ENCODE results near the gene HRH1.
"Not testable (repeated sequence)": the region's sequence is repeated elsewhere in the genome, so short reads cannot be mapped to it uniquely, and the experiment has no call there.

The HRH1 gene

GRCh38 chr3:11244121-11244677 is 89.9 kb downstream of the HRH1 start:
- no peak for DNase-seq (ENCODE audit: low read depth in 2 of 2)

DNA sequence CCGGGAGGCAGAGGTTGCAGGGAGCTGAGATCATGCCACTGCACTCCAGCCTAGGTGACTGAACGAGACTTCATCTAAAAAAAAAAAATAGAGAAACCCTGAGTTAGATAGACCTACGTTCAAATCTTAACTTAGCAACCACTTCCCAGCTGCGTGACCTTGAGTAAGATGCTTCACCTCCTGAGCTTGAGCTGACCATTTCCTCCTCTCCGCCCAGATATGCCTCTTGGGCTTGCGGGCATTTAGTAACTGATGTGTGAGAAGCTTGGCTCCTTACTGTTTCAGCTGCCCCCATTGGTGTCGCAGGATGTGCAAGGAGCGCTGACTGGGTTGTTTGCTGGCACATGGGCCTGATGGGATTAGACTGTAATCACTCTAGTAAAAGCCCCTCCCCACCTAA is 91.0 kb downstream of the HRH1 start:
- no peak for DNase-seq (ENCODE audit: low read depth in 2 of 2)

- no peak for DNase-seq (ENCODE audit: low read depth in 2 of 2)
Observed at GRCh38 chr3:11245827-11246662, 91.8 kb downstream of the HRH1 start.

- no peak for DNase-seq (ENCODE audit: low read depth in 2 of 2)
Observed at GRCh38 chr3:11246663-11246970, 92.3 kb downstream of the HRH1 start.

DNA sequence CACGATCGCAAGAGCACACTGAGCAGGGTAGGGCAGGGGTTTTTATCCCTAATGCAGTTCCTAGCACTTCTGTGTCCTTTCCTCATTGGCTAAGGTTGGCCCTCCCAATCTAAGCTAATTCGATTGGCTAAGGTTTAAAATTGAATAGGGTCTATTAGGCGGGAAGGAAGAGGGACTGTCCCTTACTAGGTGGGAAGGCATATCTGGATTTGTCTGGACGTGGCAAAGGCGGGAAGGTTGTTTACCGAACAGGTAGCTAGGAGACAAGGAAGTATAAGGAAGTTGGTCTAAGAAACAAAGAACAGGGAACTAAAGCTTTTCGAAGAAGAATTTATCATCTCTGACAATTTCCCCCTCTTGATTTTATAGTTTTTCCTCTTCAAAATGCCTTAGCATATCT is 93.1 kb downstream of the HRH1 start:
- DNase-seq (ENCODE audit: low read depth in 2 of 2), result no peak

GRCh38 chr3:11248596-11248995 is 94.3 kb downstream of the HRH1 start:
- DNase-seq (ENCODE audit: low read depth in 2 of 2), result no peak

- no peak for DNase-seq (ENCODE audit: low read depth in 2 of 2)
Observed at GRCh38 chr3:11250902-11251806, 96.9 kb downstream of the HRH1 start.

DNA sequence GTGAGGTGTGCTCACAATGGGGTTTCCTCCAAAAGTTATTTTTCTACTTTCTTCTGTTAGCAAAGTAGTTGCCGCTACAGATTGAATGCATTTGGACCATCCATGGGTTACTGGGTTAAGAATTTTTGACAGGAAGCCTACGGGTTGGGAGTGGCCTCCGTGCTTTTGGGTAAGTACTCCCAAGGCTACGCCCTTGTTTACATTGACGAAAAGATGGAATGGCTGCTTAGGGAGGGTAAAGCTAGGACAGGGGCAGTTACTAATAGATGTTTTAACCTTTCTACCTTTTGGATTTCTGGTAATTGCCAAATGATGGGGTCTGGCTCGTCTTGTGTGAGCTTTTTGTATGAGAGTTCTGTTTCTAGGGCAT is 97.5 kb downstream of the HRH1 start:
- no peak for DNase-seq (ENCODE audit: low read depth in 2 of 2)

GRCh38 chr3:11254876-11255275 is 100.6 kb downstream of the HRH1 start:
- DNase-seq (ENCODE audit: low read depth in 2 of 2), result no peak

DNA sequence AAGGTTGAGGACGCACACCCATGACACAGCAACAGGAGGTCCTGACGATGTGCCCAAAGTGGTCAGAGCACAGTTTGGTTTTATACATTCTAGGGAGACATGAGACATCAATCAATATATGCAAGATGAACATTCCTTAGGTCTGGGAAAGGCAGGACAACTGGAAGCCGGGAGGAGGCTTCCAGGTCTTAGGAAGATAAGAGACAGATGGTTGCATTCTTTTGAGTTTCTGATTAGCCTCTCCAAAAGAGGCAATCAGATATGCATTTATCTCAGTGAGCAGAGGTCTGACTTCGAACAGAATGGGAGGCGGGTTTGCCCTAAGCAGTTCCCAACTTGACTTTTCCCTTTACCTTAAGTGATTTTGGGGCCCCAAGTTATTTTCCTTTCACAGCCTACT is 101.2 kb downstream of the HRH1 start:
- not testable (repeated sequence) for DNase-seq (ENCODE audit: low read depth in 2 of 2)

DNA sequence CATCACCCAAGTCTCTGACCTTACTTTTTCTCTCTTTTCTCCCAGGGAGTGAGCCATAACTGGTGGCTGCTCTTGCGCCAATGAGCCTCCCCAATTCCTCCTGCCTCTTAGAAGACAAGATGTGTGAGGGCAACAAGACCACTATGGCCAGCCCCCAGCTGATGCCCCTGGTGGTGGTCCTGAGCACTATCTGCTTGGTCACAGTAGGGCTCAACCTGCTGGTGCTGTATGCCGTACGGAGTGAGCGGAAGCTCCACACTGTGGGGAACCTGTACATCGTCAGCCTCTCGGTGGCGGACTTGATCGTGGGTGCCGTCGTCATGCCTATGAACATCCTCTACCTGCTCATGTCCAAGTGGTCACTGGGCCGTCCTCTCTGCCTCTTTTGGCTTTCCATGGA is 104.7 kb downstream of the HRH1 start:
- DNase-seq (ENCODE audit: low read depth in 2 of 2), result no peak

DNA sequence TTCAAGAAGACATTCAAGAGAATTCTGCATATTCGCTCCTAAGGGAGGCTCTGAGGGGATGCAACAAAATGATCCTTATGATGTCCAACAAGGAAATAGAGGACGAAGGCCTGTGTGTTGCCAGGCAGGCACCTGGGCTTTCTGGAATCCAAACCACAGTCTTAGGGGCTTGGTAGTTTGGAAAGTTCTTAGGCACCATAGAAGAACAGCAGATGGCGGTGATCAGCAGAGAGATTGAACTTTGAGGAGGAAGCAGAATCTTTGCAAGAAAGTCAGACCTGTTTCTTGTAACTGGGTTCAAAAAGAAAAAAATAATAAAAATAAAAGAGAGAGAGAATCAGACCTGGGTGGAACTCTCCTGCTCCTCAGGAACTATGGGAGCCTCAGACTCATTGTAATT is 106.2 kb downstream of the HRH1 start:
- no peak for DNase-seq (ENCODE audit: low read depth in 2 of 2)

- no peak for DNase-seq (ENCODE audit: low read depth in 2 of 2)
Observed at GRCh38 chr3:11269007-11269406, 114.7 kb downstream of the HRH1 start.

GRCh38 chr3:11271986-11272904 is 118.0 kb downstream of the HRH1 start, which contains the start of gene ATG7:
Gene ATG7 (plus strand): TSS chr3:11272397. CDS start chr3:11298696, 26,299 bp downstream.
- DNase-seq (ENCODE audit: low read depth in 2 of 2), result peak; percentile 94 to 97

- DNase-seq (ENCODE audit: low read depth in 2 of 2), result no peak
Observed at GRCh38 chr3:11272906-11273574, 118.7 kb downstream of the HRH1 start.

- no peak for DNase-seq (ENCODE audit: low read depth in 2 of 2)
Observed at GRCh38 chr3:11273891-11274291, 119.6 kb downstream of the HRH1 start.

- no peak for DNase-seq (ENCODE audit: low read depth in 2 of 2)
Observed at GRCh38 chr3:11274566-11275142, 120.4 kb downstream of the HRH1 start.

DNA sequence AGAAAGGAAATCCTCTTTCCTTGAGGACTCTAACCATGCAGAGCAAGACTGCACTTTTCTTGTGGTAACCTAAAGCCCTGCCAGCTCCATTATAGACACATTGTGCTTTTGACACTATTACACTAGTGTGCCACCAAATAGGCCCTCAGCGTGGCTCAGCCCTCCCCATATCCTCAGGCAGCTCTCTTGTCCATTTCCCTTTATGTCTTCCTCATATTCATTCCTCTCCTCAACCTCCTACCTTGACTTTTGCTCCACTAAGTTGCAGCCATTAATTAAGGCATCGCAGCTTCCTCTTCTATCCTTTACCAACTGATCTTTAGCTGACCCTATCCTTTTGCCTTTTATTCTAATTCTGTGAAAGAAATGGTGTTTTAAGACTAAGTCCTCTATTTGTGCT is 121.6 kb downstream of the HRH1 start:
- no peak for DNase-seq (ENCODE audit: low read depth in 2 of 2)

DNA sequence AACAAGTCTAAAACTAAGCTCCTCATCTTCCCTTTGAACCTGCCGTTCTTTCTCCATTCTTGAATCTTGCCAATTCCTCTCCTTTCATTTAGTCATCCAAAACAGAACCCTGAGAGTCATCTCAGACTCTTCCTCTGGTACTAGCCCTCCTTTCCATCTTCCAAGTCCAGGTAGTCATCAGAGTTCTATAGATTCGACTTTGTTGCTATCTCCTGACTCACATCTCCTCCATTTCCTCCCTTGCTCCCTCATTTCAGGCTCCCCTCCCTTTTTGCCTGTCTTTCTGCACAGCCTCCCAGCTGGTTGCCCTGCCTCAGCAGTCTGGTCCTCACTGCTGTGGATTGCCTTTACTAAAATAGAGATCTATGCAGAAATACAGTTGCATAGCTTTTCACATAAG is 122.6 kb downstream of the HRH1 start:
- DNase-seq (ENCODE audit: low read depth in 2 of 2), result no peak

- no peak for DNase-seq (ENCODE audit: low read depth in 2 of 2)
Observed at GRCh38 chr3:11282250-11283138, 128.2 kb downstream of the HRH1 start.
